Stimulated activated naive CD4-positive, alpha-beta T cell treated with Interleukin-2 at 50 U/mL for 16 hours (primary cell): ENCODE data around the gene FNDC1.

Source experiments
- DNase-seq: peaks from one replicate; lab custom pipeline; 2025; lab: John Stamatoyannopoulos, UW

The FNDC1 gene

DNA sequence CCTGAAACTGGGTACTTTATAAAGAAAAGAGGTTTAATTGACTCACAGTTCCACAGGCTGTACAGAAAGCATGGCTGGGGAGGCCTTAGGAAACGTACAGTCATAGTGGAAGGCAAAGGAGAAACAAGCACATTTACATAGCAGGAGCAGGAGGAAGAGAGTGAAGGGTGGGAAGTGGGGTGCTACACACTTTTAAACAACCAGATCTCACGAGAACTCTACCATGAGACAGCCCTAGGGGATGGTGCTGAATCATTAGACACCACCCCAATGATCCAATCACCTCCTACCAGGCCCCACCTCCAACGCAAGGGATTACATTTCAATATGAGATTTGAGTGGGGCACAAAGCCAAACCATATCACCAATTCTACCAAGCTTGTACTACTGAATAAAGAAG, 7.4 kb upstream of the FNDC1 start:
- no peak for DNase-seq

- DNase-seq = no peak
Measured at GRCh38 chr6:159163901-159164370, 5.3 kb upstream of the FNDC1 start.

GRCh38 chr6:159168536-159169192, 536 bp upstream of the FNDC1 start:
- no peak for DNase-seq

DNA sequence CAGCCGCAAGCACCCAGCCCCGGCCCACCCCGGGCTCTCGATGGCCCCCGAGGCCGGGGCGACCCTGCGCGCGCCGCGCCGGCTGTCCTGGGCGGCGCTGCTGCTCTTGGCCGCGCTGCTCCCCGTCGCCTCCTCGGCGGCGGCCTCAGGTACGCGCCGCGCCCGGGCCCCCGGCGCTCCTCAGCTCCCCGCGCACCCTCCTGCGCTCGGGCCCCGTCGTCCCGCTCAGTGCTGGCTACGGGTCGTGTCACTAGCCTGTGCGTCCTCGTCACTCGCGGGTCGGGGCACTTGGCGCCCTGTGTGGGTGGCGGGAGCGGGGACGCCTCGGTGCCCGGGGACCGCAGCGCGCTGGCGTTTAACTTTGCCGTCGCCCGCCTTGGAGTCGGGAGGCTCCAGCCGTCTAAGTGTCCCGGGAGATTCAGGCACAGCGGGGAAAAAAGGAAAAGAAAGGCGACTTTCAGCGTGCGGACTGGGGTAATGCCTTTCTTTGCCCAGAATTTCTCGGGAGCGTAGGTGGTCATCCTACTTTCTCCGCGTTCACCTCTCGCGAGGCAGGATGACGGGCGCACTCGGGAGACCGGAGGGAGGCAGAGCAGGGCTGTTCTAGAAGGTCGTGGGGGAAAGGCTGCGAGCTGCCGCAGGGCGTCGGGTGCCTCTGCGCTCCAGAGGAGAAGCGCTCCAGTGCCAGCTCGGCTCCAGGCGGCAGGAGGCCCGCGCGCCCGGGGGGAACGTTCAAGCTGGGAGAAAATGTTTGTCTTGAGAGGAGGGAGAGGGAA, 545 bp downstream of the FNDC1 start:
- DNase-seq = no peak

- DNase-seq = no peak
Measured at GRCh38 chr6:159170333-159170672, 1.1 kb downstream of the FNDC1 start.

- DNase-seq = no peak
Measured at GRCh38 chr6:159170999-159171712, 2.0 kb downstream of the FNDC1 start.

- no peak for DNase-seq
Measured at GRCh38 chr6:159172091-159172491, 2.9 kb downstream of the FNDC1 start.

- DNase-seq = peak; percentile 50
Measured at GRCh38 chr6:159174263-159174969, 5.2 kb downstream of the FNDC1 start.

GRCh38 chr6:159176913-159177312, 7.7 kb downstream of the FNDC1 start:
- DNase-seq = no peak

DNA sequence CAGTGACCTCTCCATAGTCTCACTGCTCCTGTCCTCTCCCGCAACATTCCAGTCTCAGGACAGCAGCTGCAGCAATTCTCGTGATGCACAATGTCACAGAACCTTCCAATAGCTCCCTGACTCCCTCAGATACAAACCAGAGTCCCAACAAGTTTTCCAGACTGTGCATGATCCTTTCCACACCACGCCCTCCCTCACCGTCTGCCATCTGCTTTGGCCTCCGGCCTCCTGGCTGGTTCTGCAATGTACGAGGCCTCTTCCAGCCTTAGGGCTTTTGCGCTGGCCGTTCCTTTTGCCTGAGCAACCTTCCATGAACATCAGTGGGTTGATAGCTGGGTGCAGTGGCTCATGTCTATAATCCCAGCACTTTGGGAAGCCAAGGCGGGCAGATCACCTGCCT, 9.6 kb downstream of the FNDC1 start:
- no peak for DNase-seq

DNA sequence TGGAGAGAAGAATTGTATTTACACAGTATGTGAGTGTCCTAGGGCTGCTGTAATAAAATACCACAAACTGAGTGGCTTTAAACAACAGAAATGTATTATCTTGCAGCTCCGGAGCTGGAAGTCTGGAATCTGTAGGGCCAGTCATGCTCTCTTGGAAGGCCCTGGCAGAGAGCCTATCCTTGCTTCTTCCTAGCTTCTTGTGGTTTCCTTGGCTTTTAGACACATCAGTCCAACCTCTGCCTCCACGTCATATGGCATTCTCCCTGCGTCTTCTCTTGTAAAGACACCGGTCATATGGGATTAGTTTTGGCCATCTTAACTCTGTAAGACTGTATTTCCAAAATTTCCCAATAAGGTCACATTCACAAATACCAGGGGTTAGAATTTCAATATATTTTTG, 10.8 kb downstream of the FNDC1 start:
- DNase-seq = no peak

- no peak for DNase-seq
Measured at GRCh38 chr6:159181914-159182313, 12.7 kb downstream of the FNDC1 start.

GRCh38 chr6:159184559-159184958, 15.4 kb downstream of the FNDC1 start:
- no peak for DNase-seq

DNA sequence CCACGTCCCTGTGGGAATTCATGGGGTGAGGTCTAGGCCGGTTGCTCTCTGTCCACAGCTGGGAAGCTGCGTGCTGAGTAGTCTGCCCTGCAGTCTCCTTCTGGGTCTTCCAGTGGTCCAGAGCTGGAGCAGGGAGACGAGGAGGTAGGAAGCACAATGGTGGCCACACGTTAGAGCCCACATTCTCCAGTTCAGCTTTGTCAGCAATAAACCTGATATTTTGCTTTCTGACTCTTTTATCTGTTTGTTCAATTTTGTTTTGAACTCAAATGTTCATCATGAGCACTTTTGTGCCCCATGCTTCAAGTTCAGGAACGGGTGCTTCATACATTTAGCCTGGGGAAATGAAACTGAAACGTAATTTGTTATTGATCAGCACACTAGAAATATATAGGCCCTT, 21.3 kb downstream of the FNDC1 start:
- DNase-seq = no peak

GRCh38 chr6:159193923-159194322, 24.7 kb downstream of the FNDC1 start:
- DNase-seq = no peak

DNA sequence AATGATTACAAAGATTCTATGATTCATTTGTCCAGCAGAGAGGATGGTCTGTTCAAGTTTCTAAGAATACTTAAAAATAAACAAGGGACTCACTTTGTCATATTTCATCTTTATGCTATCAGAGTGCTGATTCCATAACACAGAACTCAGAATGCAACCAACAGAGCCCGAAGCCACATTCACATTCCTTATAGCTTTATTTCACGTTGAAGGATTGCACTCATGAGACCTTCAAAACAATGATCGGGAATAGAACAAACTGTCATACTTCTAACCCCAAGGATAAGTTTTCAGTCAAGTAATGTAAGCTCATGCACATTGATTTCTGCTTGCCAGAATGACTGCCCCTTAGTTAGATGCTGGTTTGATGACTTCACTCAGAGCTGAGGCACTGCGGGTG, 25.2 kb downstream of the FNDC1 start:
- no peak for DNase-seq

GRCh38 chr6:159196430-159196975, 27.3 kb downstream of the FNDC1 start:
- no peak for DNase-seq

GRCh38 chr6:159197251-159197650, 28.1 kb downstream of the FNDC1 start:
- no peak for DNase-seq

GRCh38 chr6:159201336-159201735, 32.1 kb downstream of the FNDC1 start:
- DNase-seq = no peak

- DNase-seq = no peak
Measured at GRCh38 chr6:159203304-159204005, 34.3 kb downstream of the FNDC1 start.

GRCh38 chr6:159204605-159205004, 35.4 kb downstream of the FNDC1 start:
- no peak for DNase-seq

GRCh38 chr6:159212028-159212427, 42.8 kb downstream of the FNDC1 start:
- no peak for DNase-seq
